WTC11 (cell line): ENCODE measurements around the gene RAPGEF6. TPM values are rescaled to one million over a fixed set of nuclear protein-coding genes. Genes with fewer than 3 reads are reported as not detected.

Experiments
- ATAC-seq: fragments of 200-7000 bp; cut with Tn5 transposase; 2 replicates; pipeline ENCODE4 v1.10.0; 2021; ENCODE audit warnings: mild to moderate bottlenecking, moderate library complexity
- CTCF ChIA-PET: fragments of 300-600 bp; sonication (Branson Sonifier 250); formaldehyde crosslinking; loops from one replicate; lab custom pipeline; 2021; ENCODE audit warnings: antibody characterized with exemption; lab: Charles Lee
- POLR2A ChIA-PET: fragments of 350-600 bp; sonication (Branson Sonifier 250); formaldehyde crosslinking; loops from one replicate; lab custom pipeline; 2021; ENCODE audit warnings: antibody characterized with exemption; lab: Charles Lee
- DNase-seq: peaks from one replicate; pipeline ENCODE4 v3.0.0; 2021; ENCODE audit warnings: low spot score
- H3K27ac Mint-ChIP-seq: 2 replicates; pipeline ENCODE4 v1.8.0; 2021; ENCODE audit warnings: mixed read lengths
- H3K27me3 Mint-ChIP-seq: 2 replicates; pipeline ENCODE4 v1.8.0; 2021; ENCODE audit warnings: low read depth, mild to moderate bottlenecking, moderate library complexity, mixed read lengths
- H3K36me3 Mint-ChIP-seq: 2 replicates; pipeline ENCODE4 v1.8.0; 2021; ENCODE audit warnings: mixed read lengths
- H3K4me1 Mint-ChIP-seq: 2 replicates; pipeline ENCODE4 v1.8.0; 2022; ENCODE audit warnings: mixed read lengths
- H3K4me3 Mint-ChIP-seq: 2 replicates; pipeline ENCODE4 v1.8.0; 2021; ENCODE audit warnings: mild to moderate bottlenecking, moderate library complexity, mixed read lengths
- H3K9me3 Mint-ChIP-seq: 2 replicates; pipeline ENCODE4 v1.8.0; 2021; ENCODE audit warnings: mixed read lengths
- CBFB ChIP-seq: sonication (generic); formaldehyde crosslinking; IDR thresholded peaks from 2 replicates; pipeline ENCODE4 v1.8.1; 2022; ENCODE audit warnings: mild to moderate bottlenecking, low read depth, missing genetic modification reagents
- CDX4 ChIP-seq: fragments of 250-450 bp; sonication (Bioruptor Pico); IDR thresholded peaks from 2 replicates; pipeline ENCODE4 v1.9.0; 2021; ENCODE audit warnings: moderate library complexity, mild to moderate bottlenecking, inconsistent platforms, borderline replicate concordance
- ERG ChIP-seq: fragments of 250-450 bp; sonication (Bioruptor Pico); IDR thresholded peaks from 2 replicates; pipeline ENCODE4 v1.8.0; 2021; ENCODE audit warnings: mild to moderate bottlenecking
- ESRRA ChIP-seq: sonication (generic); formaldehyde crosslinking; IDR thresholded peaks from 2 replicates; pipeline ENCODE4 v1.8.1; 2022; ENCODE audit warnings: mild to moderate bottlenecking, missing genetic modification reagents, borderline replicate concordance
- GRHL2 ChIP-seq: fragments of 250-450 bp; sonication (Bioruptor Pico); IDR thresholded peaks from 2 replicates; pipeline ENCODE4 v1.8.0; 2022; ENCODE audit warnings: mild to moderate bottlenecking, moderate library complexity; ENCODE audit not compliant: insufficient replicate concordance, severe bottlenecking
- NFYB ChIP-seq: sonication (generic); formaldehyde crosslinking; conservative IDR thresholded peaks from 2 replicates; pipeline ENCODE4 v1.8.0; 2022; ENCODE audit warnings: low read depth, missing genetic modification reagents
- RORB ChIP-seq: fragments of 250-450 bp; sonication (Bioruptor Pico); IDR thresholded peaks from 2 replicates; pipeline ENCODE4 v1.9.0; 2021; ENCODE audit warnings: mild to moderate bottlenecking
- SP1 ChIP-seq: sonication (generic); formaldehyde crosslinking; conservative IDR thresholded peaks from 2 replicates; pipeline ENCODE4 v1.8.1; 2022; ENCODE audit warnings: missing genetic modification reagents
- TEAD1 ChIP-seq: sonication (generic); formaldehyde crosslinking; IDR thresholded peaks from 2 replicates; pipeline ENCODE4 v1.8.0; 2022; ENCODE audit warnings: mild to moderate bottlenecking, missing genetic modification reagents
- ZNF121 ChIP-seq: sonication (generic); formaldehyde crosslinking; IDR thresholded peaks from 2 replicates; pipeline ENCODE4 v1.8.0; 2023; ENCODE audit warnings: missing genetic modification reagents
- total RNA-seq: library from RNA; stranded (reverse); gene quantifications from 3 replicates; pipeline ENCODE4 v1.2.3, GENCODE V29; 2021
- TF ChIP-seq, protein P1 (sequence below): sonication (generic); formaldehyde crosslinking; IDR thresholded peaks from 2 replicates; pipeline ENCODE4 v1.8.0; 2022; ENCODE audit warnings: mild to moderate bottlenecking, missing genetic modification reagents
- TF ChIP-seq, protein P2 (sequence below): sonication (generic); formaldehyde crosslinking; IDR thresholded peaks from 2 replicates; pipeline ENCODE4 v1.8.0; 2022; ENCODE audit warnings: missing genetic modification reagents
- TF ChIP-seq, protein P3 (sequence below): sonication (generic); formaldehyde crosslinking; IDR thresholded peaks from 2 replicates; pipeline ENCODE4 v1.8.0; 2023; ENCODE audit warnings: missing genetic modification reagents, mild to moderate bottlenecking, borderline replicate concordance
- TF ChIP-seq, protein P4 (sequence below): sonication (generic); formaldehyde crosslinking; IDR thresholded peaks from 2 replicates; pipeline ENCODE4 v1.8.1; 2022; ENCODE audit warnings: missing genetic modification reagents, borderline replicate concordance
- TF ChIP-seq, protein P5 (sequence below): sonication (generic); formaldehyde crosslinking; conservative IDR thresholded peaks from 2 replicates; pipeline ENCODE4 v1.8.1; 2023; ENCODE audit warnings: mild to moderate bottlenecking, low read depth, missing genetic modification reagents, moderate library complexity

Gene RAPGEF6
- total RNA-seq, 1 experiment from 2014 or later, result 18.0 TPM

- peaks cover 6% of the 10 kb centered on the region for H3K9me3 Mint-ChIP-seq
- H3K4me3 Mint-ChIP-seq, result no peak overlapping the region
- DNase-seq (no peak), ATAC-seq (no peak)
- peak overlapping the region; percentile 57; the same call in 1 of the 2 replicates for H3K27ac Mint-ChIP-seq
- H3K4me1 Mint-ChIP-seq, result peaks cover 28% of the 10 kb centered on the region
- H3K27me3 Mint-ChIP-seq, result no peaks in the 10 kb centered on the region
- TF ChIP-seq ZNF121 (CRISPR knock-in tag) (no peak), SP1 (CRISPR knock-in tag) (no peak), CDX4 (CRISPR knock-in tag) (no peak), GRHL2 (CRISPR knock-in tag) (no peak), TEAD1 (no peak), ESRRA (CRISPR knock-in tag) (no peak), NFYB (CRISPR knock-in tag) (no peak), RORB (CRISPR knock-in tag) (no peak), ERG (CRISPR knock-in tag) (no peak), CBFB (CRISPR knock-in tag) (no peak)
- TF ChIP-seq, protein P1, sequence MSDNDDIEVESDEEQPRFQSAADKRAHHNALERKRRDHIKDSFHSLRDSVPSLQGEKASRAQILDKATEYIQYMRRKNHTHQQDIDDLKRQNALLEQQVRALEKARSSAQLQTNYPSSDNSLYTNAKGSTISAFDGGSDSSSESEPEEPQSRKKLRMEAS, result no peak
- TF ChIP-seq, protein P2, sequence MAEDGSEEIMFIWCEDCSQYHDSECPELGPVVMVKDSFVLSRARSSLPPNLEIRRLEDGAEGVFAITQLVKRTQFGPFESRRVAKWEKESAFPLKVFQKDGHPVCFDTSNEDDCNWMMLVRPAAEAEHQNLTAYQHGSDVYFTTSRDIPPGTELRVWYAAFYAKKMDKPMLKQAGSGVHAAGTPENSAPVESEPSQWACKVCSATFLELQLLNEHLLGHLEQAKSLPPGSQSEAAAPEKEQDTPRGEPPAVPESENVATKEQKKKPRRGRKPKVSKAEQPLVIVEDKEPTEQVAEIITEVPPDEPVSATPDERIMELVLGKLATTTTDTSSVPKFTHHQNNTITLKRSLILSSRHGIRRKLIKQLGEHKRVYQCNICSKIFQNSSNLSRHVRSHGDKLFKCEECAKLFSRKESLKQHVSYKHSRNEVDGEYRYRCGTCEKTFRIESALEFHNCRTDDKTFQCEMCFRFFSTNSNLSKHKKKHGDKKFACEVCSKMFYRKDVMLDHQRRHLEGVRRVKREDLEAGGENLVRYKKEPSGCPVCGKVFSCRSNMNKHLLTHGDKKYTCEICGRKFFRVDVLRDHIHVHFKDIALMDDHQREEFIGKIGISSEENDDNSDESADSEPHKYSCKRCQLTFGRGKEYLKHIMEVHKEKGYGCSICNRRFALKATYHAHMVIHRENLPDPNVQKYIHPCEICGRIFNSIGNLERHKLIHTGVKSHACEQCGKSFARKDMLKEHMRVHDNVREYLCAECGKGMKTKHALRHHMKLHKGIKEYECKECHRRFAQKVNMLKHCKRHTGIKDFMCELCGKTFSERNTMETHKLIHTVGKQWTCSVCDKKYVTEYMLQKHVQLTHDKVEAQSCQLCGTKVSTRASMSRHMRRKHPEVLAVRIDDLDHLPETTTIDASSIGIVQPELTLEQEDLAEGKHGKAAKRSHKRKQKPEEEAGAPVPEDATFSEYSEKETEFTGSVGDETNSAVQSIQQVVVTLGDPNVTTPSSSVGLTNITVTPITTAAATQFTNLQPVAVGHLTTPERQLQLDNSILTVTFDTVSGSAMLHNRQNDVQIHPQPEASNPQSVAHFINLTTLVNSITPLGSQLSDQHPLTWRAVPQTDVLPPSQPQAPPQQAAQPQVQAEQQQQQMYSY, result no peak
- TF ChIP-seq, protein P3, sequence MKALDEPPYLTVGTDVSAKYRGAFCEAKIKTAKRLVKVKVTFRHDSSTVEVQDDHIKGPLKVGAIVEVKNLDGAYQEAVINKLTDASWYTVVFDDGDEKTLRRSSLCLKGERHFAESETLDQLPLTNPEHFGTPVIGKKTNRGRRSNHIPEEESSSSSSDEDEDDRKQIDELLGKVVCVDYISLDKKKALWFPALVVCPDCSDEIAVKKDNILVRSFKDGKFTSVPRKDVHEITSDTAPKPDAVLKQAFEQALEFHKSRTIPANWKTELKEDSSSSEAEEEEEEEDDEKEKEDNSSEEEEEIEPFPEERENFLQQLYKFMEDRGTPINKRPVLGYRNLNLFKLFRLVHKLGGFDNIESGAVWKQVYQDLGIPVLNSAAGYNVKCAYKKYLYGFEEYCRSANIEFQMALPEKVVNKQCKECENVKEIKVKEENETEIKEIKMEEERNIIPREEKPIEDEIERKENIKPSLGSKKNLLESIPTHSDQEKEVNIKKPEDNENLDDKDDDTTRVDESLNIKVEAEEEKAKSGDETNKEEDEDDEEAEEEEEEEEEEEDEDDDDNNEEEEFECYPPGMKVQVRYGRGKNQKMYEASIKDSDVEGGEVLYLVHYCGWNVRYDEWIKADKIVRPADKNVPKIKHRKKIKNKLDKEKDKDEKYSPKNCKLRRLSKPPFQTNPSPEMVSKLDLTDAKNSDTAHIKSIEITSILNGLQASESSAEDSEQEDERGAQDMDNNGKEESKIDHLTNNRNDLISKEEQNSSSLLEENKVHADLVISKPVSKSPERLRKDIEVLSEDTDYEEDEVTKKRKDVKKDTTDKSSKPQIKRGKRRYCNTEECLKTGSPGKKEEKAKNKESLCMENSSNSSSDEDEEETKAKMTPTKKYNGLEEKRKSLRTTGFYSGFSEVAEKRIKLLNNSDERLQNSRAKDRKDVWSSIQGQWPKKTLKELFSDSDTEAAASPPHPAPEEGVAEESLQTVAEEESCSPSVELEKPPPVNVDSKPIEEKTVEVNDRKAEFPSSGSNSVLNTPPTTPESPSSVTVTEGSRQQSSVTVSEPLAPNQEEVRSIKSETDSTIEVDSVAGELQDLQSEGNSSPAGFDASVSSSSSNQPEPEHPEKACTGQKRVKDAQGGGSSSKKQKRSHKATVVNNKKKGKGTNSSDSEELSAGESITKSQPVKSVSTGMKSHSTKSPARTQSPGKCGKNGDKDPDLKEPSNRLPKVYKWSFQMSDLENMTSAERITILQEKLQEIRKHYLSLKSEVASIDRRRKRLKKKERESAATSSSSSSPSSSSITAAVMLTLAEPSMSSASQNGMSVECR (CRISPR knock-in tag), result no peak
- TF ChIP-seq, protein P4, sequence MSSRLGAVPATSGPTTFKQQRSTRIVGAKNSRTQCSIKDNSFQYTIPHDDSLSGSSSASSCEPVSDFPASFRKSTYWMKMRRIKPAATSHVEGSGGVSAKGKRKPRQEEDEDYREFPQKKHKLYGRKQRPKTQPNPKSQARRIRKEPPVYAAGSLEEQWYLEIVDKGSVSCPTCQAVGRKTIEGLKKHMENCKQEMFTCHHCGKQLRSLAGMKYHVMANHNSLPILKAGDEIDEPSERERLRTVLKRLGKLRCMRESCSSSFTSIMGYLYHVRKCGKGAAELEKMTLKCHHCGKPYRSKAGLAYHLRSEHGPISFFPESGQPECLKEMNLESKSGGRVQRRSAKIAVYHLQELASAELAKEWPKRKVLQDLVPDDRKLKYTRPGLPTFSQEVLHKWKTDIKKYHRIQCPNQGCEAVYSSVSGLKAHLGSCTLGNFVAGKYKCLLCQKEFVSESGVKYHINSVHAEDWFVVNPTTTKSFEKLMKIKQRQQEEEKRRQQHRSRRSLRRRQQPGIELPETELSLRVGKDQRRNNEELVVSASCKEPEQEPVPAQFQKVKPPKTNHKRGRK (CRISPR knock-in tag), result no peak
- TF ChIP-seq, protein P5, sequence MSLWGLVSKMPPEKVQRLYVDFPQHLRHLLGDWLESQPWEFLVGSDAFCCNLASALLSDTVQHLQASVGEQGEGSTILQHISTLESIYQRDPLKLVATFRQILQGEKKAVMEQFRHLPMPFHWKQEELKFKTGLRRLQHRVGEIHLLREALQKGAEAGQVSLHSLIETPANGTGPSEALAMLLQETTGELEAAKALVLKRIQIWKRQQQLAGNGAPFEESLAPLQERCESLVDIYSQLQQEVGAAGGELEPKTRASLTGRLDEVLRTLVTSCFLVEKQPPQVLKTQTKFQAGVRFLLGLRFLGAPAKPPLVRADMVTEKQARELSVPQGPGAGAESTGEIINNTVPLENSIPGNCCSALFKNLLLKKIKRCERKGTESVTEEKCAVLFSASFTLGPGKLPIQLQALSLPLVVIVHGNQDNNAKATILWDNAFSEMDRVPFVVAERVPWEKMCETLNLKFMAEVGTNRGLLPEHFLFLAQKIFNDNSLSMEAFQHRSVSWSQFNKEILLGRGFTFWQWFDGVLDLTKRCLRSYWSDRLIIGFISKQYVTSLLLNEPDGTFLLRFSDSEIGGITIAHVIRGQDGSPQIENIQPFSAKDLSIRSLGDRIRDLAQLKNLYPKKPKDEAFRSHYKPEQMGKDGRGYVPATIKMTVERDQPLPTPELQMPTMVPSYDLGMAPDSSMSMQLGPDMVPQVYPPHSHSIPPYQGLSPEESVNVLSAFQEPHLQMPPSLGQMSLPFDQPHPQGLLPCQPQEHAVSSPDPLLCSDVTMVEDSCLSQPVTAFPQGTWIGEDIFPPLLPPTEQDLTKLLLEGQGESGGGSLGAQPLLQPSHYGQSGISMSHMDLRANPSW (CRISPR knock-in tag), result no peak
- POLR2A ChIA-PET, result no interaction called here
- peaks cover 6% of the 10 kb centered on the region; the same call in 1 of the 2 replicates for H3K36me3 Mint-ChIP-seq
- CTCF ChIA-PET, result interaction anchor here (1.4 kb wide), 1 partner anchor 476 kb away, joined by 4 read pairs; no protein-coding TSS in a partner anchor
Measured at GRCh38 chr5:131587541-131587940, 47.5 kb downstream of the RAPGEF6 start.
